Activated CD4-positive, alpha-beta T cell treated with anti-CD3 and anti-CD28 coated beads for 48 hours (primary cell): Measurements from ENCODE around the gene FADS2.

ENCODE experiments used
- DNase-seq: peaks from one replicate; pipeline ENCODE4 v3.0.0-alpha.2; 2020

Gene FADS2

DNA sequence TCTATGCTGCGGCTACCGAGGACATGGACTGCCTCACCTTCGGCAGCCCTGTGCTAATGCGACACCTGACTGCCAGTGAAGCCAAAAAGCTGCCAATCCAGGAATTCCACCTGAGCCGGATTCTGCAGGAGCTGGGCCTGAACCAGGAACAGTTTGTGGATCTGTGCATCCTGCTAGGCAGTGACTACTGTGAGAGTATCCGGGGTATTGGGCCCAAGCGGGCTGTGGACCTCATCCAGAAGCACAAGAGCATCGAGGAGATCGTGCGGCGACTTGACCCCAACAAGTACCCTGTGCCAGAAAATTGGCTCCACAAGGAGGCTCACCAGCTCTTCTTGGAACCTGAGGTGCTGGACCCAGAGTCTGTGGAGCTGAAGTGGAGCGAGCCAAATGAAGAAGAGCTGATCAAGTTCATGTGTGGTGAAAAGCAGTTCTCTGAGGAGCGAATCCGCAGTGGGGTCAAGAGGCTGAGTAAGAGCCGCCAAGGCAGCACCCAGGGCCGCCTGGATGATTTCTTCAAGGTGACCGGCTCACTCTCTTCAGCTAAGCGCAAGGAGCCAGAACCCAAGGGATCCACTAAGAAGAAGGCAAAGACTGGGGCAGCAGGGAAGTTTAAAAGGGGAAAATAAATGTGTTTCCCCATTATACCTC, 32.1 kb upstream of the FADS2 start:
- no peak for DNase-seq

- peak; percentile 72 for DNase-seq
Measured at GRCh38 chr11:61797263-61797944, 30.7 kb upstream of the FADS2 start.

DNA sequence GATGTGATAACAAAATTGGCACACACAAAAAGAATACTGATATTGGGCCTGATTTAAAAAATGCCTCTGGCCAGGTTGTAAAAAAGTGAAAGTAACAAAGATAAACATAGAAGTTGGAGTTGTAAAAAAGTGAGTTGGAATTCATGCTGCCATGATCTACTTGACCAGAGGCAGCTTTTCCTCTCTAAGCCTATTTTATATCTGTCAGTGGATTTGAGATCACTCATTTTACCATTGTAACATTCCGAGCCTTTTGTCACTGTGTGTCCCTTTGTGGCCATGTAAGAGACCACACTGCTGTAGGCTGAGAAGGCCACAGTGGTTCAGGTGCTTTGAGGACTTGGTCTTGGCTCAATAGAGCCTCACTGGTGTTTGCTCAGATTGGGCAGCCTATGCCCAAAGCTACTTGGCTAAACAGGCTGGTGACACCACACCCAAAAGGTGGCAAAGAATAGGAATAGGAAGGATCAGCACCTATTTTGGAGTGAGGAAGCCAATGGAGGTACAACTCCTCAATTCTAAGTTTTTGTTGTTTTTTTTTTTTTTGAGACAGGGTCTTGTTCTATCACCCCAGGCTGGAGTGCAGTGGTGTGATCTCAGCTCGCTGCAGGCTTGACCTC, 28.3 kb upstream of the FADS2 start:
- DNase-seq: no peak

- DNase-seq: no peak
Measured at GRCh38 chr11:61800331-61801281, 27.5 kb upstream of the FADS2 start.

GRCh38 chr11:61802605-61803004, 25.5 kb upstream of the FADS2 start:
- DNase-seq: no peak

- DNase-seq: no peak
Measured at GRCh38 chr11:61803889-61804647, 24.0 kb upstream of the FADS2 start.

- DNase-seq: no peak
Measured at GRCh38 chr11:61805146-61805545, 23.0 kb upstream of the FADS2 start.

GRCh38 chr11:61806785-61807184, 21.3 kb upstream of the FADS2 start:
- DNase-seq: no peak

- no peak for DNase-seq
Measured at GRCh38 chr11:61810671-61811175, 17.4 kb upstream of the FADS2 start.

DNA sequence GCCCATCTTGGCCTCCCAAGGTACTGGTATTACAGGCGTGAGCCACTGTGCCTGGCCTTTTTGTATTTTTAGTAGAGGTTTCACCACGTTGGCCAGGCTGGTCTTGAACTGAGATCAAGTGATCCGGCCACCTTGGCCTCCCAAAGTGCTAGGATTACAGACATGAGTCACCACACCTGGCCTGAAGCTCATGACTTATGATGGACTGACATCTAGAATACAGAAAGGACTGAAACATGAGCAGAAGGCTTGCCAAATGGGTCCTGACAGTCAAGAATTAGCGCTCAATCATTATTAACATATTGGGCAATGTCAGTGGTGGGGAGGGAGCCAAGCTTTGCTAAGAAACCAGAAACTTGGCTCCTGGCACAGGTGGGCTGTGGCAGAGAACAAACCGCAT, 16.3 kb upstream of the FADS2 start:
- DNase-seq: no peak

DNA sequence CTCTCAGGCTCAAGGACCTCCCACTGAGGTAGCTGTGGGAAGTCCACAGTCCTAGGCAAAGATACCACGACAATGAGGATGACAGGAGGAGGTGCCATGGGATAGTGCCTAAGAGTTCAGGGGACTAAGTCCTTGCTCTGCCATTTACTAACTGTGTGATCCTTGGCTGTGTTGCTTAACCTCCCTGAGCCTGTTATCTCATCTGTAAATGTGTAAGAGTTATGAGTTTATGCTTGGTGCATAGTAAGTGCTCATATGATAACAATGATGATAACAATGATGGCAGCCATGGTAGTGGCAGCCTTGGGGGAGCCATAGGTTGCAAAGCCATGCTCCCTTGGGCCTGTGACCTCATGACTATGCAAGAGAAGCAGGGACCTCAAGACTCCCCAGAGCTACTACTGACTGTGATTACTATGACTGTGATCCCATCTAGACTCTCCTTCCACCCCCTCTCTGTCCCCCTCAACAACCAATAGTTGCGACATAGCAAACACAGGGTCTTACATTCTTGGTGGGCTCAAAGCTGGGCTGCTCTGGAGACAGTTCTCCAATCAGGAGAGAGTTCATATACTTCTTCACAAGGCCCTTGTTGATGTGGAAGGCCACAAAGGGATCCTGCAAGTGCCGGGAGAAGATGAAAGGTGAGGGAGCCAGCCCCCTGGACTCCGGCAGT, 15.2 kb upstream of the FADS2 start:
- no peak for DNase-seq

GRCh38 chr11:61814247-61814957, 13.7 kb upstream of the FADS2 start:
- DNase-seq: peak; percentile 39

GRCh38 chr11:61814958-61815789, 12.9 kb upstream of the FADS2 start:
- peak; percentile 71 for DNase-seq

DNA sequence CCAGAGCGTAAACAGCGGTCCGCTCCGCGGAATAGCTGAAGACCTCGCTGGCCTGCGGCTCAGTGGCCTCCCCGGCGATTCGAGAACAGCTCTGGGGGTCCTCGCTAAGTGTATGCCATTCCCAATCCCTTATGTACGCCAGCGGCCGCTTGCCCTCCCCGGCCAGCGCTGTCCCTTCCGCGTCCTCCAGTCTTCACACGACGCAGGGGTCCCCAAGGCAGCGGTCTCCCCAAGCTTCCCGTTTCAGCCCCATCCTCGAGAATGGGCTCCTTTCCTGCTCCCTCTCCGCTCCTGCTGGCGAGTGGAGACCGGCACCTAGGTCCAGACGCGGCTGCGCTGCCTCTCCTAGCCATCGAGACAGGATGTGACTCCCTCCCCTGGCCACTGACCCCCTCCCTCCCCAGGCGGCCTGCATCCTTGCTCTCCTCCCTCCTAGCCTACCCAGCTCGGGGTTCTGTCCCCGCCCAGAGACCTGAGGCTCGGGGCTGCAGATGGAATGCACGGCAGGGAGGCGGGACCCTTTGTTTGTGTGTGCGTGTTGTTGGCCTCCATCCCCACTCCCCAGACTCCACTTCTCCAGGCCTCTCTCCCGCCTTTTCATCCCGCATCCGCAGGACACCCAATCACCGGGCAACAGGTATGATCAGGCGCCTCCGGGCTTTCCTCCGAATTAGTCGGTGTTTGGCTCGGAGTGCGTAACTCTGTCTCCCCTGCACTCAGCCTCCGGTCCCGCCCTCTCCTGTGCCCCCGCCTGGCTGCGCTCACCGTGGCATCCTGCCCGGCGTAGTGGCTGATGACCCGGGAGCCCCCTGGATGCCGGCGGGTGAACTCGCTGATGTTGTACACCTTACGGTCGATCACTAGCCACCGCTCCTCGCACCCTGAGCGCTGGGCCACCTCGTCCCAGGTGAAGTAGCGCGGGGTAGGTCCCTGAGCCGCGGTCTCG, 12.0 kb upstream of the FADS2 start:
- DNase-seq: peak; percentile 75

DNA sequence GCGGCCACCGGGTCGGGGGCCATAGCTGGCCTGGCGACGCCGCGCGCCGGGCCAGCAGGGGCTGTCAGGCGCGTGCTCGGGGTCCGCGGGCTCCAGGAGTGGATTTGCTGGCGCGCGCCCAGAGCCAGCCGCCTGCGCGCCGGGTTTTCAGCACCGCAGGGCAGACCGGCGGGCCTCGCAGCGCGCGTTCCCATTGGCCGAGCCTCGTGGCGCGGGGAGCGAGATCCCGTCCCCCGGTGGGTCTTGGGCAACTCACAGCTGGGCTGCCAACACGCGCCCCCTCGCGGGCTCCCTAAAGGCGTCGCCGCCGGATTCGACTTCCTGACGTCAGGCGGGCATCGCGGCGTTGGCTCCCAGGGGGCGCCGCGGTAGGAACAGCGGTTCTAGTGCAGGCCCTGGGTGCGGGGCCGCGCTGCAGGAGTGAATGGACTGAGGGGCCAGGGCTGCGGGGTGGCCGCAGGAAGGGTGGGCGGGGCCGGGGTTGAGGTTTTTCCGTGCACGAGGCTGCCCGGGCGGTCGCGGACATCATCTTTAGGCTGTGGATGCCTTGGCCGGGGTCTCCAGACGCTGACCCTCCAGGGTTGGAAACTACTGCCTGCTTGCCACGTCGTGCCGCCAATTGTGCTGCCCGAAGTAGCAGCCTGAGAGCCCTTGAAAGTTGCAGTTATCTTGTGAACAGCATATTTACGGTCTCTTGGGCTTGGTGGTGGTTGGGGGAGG, 11.2 kb upstream of the FADS2 start, which contains the start of gene FADS1:
FADS1 (minus strand) TSS at position 268 of the 720 bp plus-strand sequence; CDS start at position 194, 74 bp downstream.
- DNase-seq: peak; percentile 89

GRCh38 chr11:61817471-61818202, 10.5 kb upstream of the FADS2 start:
- DNase-seq: no peak

DNA sequence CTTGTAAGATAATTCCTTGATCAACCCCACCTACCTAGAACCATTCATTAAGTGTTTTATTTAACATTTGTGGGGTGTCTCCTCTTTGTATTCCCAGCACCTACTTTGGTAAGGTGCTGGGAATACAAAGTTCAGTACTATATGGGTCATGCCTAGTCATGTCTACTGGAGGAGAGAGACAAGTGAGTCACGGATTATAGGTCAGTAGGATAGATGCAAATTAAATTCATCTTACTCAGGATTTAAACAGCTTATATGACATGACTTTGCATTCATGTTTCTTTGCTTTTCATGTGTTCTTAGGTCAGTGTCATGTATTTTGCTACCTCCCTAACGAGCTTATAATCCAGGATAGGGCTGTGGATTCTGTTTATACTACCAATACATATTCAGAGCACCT, 7.9 kb upstream of the FADS2 start:
- no peak for DNase-seq
